Stimulated activated CD4-positive, alpha-beta T cell treated with anti-CD3 and anti-CD28 coated beads, Interleukin-1b, Interleukin-23, amount 100 ng/mL, for 24 hours (primary cell): Measurements from ENCODE around the gene HMGA1.

ENCODE experiments used
- DNase-seq, 4 experiments: peaks; one replicate each; pipeline ENCODE4 v3.0.0-alpha.2; 2020; ENCODE audit warnings: low read depth in 4 of 4, low spot score in 1 of 4

The HMGA1 gene

GRCh38 chr6:34223956-34224940, 12.4 kb upstream of the HMGA1 start:
- DNase-seq: peak; percentile 80 to 92 (median 91)

DNA sequence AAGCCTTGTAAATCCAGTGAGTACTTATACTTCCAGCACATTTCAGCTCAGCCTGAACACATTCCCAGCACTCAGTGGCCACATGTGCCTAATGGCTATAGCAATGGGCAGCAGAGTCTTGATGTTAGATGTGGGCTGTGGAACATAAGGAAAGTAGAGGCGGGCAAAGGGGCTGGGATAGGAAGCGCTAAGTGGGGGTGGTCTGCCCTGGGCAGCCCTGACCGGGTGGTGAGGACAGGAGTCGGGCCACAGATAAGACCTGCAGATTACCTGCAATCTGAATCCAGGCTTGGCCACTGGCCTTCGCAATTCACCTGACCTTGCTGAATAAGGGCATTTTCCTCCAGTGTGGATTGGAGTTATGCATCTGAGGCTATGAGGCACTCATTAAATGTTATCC, 11.1 kb upstream of the HMGA1 start:
- DNase-seq: no peak

- no peak for DNase-seq
Observed at GRCh38 chr6:34226066-34226465, 10.6 kb upstream of the HMGA1 start.

- no peak for DNase-seq
Observed at GRCh38 chr6:34226731-34227586, 9.7 kb upstream of the HMGA1 start.

- DNase-seq: no peak
Observed at GRCh38 chr6:34227761-34228421, 8.8 kb upstream of the HMGA1 start.

- DNase-seq: no peak
Observed at GRCh38 chr6:34229877-34230276, 6.8 kb upstream of the HMGA1 start.

- no peak for DNase-seq
Observed at GRCh38 chr6:34230653-34231371, 5.9 kb upstream of the HMGA1 start.

DNA sequence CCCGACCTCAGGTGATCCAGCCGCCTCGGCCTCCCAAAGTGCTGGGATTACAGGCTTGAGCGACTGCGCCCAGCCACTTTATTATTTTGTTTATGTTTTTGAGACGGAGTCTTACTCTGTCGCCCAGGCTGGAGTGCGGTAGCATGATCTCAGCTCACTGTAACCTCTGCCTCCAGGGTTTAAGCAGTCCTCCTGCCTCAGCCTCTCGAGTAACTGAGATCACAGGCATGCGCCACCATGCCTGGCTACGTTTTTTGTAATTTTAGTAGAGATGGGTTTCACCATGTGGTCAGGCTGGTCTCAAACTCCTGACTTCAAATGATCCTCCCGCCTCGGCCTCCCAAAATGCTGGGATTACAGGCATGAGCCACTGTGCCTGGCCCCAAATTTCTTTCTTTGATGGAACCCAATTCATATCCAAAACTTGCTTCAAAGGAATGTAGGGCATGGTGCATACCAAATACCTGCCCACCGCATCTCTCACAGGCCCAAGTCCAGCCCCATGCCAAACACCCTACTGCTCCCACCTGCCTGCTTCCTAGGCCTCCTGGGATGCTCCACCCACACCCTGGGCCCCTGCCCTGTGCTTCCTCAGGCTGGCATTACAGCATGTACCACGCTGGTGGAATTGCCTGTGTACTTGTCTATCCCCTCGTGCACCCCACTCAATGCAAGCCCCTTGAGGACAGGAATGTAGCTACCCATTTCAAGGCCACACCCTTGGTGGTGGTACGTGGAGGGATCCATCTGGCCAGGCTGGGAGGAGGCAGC, 4.9 kb upstream of the HMGA1 start:
- no peak for DNase-seq

DNA sequence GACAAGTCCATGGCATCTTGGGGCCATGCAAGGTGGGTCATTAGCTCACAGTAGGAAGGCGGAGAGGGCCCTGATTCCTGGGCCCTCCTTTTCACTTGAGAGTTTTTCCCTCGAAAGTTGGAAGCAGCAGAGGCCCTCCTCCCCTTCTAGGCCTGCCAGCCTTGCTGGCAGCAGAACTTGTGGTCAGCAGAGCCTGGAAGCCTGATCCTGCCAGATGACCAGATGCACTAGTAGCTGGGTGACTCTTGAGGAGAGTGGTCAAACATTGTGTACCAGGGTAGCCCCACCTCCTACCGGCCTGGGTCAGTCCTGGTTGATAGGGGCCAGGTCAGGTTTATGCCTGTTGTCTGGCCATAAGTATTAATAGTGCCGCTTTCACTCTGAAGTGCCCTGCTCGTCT, 3.8 kb upstream of the HMGA1 start:
- no peak for DNase-seq

GRCh38 chr6:34233867-34234266, 2.8 kb upstream of the HMGA1 start:
- no peak for DNase-seq

GRCh38 chr6:34234667-34235306, 1.9 kb upstream of the HMGA1 start:
- no peak for DNase-seq

DNA sequence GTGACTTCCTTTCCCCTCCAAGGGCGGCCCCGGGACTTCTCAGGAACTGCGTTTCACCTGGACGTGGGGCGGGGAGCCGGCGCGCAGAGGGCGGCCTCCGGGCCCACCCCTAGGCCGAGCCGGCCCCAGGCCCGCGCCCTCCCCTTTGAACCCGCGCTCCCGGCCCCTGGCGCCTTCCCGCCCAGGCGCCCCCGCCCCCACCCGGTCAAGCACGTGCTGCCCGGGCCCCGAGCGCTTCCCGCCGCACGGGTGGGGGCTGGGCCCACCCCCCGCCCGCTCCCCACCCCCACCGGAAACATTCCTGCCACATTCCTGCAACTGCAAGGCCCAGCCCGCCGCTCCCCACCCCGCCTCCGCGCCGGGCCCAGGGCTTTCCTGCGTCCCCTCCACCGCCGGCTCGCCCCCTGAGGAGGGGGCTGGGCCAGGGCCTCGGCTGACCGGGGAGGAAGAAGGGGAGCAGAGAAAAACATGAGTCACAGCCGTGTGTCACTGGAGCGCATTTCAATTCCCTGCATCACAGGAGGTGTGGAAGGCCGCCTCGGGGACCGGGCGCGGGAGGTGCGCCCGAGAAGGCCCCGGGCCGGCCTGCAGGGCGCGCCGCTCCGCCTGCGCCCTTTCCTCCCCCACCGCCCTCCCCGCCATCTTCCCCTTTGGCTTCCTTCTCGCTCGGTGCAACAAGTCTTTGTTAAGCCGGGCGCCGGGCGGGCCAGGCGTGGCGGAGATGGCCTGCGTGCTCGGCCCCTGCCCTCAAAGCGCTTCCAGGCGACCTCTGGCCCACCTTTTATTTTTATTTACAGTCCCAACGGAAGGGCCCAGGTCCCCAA, 1.2 kb upstream of the HMGA1 start:
- DNase-seq: peak in 1 of 4 experiments; percentile 66

GRCh38 chr6:34236131-34236442, 586 bp upstream of the HMGA1 start:
- DNase-seq: no peak

GRCh38 chr6:34237316-34237721, 646 bp downstream of the HMGA1 start:
- DNase-seq: no peak

GRCh38 chr6:34237722-34238584, 1.3 kb downstream of the HMGA1 start:
- peak in 3 of 4 experiments; percentile 47 to 77 (median 67) for DNase-seq

GRCh38 chr6:34238585-34239499, 2.2 kb downstream of the HMGA1 start:
- DNase-seq: no peak

DNA sequence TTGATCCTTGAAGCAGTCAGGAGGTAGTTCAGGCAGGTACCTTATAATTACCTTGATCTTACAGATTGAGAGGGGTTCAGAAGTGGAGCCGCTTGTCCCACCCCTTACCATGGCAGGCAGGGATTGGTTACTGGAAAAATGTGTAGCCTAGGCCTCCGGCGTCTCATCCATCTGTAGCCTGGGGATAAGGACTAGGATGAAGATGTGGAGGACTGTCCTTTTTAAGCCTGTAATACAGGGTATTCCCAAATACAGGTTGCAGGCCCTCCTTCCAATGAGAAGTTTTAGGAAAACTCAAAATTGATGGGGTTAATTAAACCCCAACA, 2.8 kb downstream of the HMGA1 start:
- DNase-seq: no peak
